HG03039 (cell line): Measurements from ENCODE around the gene DCUN1D2.

Experiments used
- ATAC-seq: cut with Tn5 transposase; IDR thresholded peaks from one replicate; pipeline ENCODE4 v1.9.1; 2021; ENCODE audit warnings: mild to moderate bottlenecking, moderate library complexity; ENCODE audit not compliant: unreplicated experiment

DCUN1D2 gene

GRCh38 chr13:113413178-113413897 lies 77.2 kb downstream of the DCUN1D2 start:
- ATAC-seq, result no peak

- ATAC-seq, result no peak
Measured at GRCh38 chr13:113412440-113412839, 78.1 kb downstream of the DCUN1D2 start.

- ATAC-seq, result no peak
Measured at GRCh38 chr13:113411216-113412023, 79.1 kb downstream of the DCUN1D2 start.

- no peak for ATAC-seq
Measured at GRCh38 chr13:113410472-113411201, 79.9 kb downstream of the DCUN1D2 start.

GRCh38 chr13:113408562-113408961 lies 81.9 kb downstream of the DCUN1D2 start:
- no peak for ATAC-seq

- no peak for ATAC-seq
Measured at GRCh38 chr13:113407531-113408393, 82.7 kb downstream of the DCUN1D2 start.

GRCh38 chr13:113407103-113407530 lies 83.4 kb downstream of the DCUN1D2 start:
- no peak for ATAC-seq

GRCh38 chr13:113406321-113407102 lies 84.0 kb downstream of the DCUN1D2 start:
- ATAC-seq, result no peak
